Stimulated activated CD4-positive, alpha-beta T cell treated with anti-CD3 and anti-CD28 coated beads, Interleukin-1b, Interleukin-23, amount 100 ng/mL, for 24 hours (primary cell): ENCODE data around the gene RPS8.
A peak's percentile ranks its signal among the peaks of the same experiment; 100 is the strongest.
"Not testable (repeated sequence)": the region's sequence is repeated elsewhere in the genome, so short reads cannot be mapped to it uniquely, and the experiment has no call there.

Experiments
- DNase-seq, 4 experiments: peaks; one replicate each; pipeline ENCODE4 v3.0.0-alpha.2; 2020; ENCODE audit warnings: low read depth in 4 of 4, low spot score in 1 of 4

Gene RPS8

GRCh38 chr1:44802306-44803061 lies 27.1 kb downstream of the RPS8 start:
- no peak for DNase-seq

GRCh38 chr1:44803062-44803311 lies 27.6 kb downstream of the RPS8 start:
- DNase-seq = no peak

GRCh38 chr1:44803312-44804095 lies 28.2 kb downstream of the RPS8 start:
- no peak for DNase-seq

- DNase-seq = no peak
These were observed 30.1 kb downstream of the RPS8 start for GRCh38 chr1:44805311-44806024.

- DNase-seq = no peak
These were observed 30.8 kb downstream of the RPS8 start for GRCh38 chr1:44806025-44806703.

- no peak for DNase-seq
These were observed 31.5 kb downstream of the RPS8 start, which contains the start of gene DYNLT4 for GRCh38 chr1:44806704-44807363. DYNLT4 (minus strand) TSS chr1:44807351; CDS start chr1:44806668, 683 bp downstream.

- DNase-seq = peak in 3 of 4 experiments; percentile 61 to 90 (median 77)
These were observed 32.2 kb downstream of the RPS8 start for GRCh38 chr1:44807364-44808062.

GRCh38 chr1:44808063-44808937 lies 33.0 kb downstream of the RPS8 start, which contains the start of gene BTBD19:
BTBD19 (plus strand) TSS chr1:44808523; CDS start chr1:44808821, 298 bp downstream.
- DNase-seq = peak in 3 of 4 experiments; percentile 55 to 80 (median 65)

- DNase-seq = peak in 3 of 4 experiments; percentile 60 to 88 (median 78)
These were observed 33.9 kb downstream of the RPS8 start for GRCh38 chr1:44808938-44809917.

GRCh38 chr1:44810101-44810761 lies 34.9 kb downstream of the RPS8 start:
- no peak for DNase-seq

GRCh38 chr1:44810762-44811105 lies 35.4 kb downstream of the RPS8 start:
- not testable (repeated sequence) for DNase-seq

- DNase-seq = no peak
These were observed 35.9 kb downstream of the RPS8 start for GRCh38 chr1:44811234-44811633.

GRCh38 chr1:44812822-44813543 lies 37.6 kb downstream of the RPS8 start:
- DNase-seq = no peak

GRCh38 chr1:44815926-44816325 lies 40.6 kb downstream of the RPS8 start:
- not testable (repeated sequence) for DNase-seq

- DNase-seq = no peak
These were observed 42.0 kb downstream of the RPS8 start for GRCh38 chr1:44817307-44817706.

GRCh38 chr1:44817771-44818495 lies 42.6 kb downstream of the RPS8 start:
- DNase-seq = no peak
